ENCODE data around the gene TRIM33.

Gene TRIM33

DNA sequence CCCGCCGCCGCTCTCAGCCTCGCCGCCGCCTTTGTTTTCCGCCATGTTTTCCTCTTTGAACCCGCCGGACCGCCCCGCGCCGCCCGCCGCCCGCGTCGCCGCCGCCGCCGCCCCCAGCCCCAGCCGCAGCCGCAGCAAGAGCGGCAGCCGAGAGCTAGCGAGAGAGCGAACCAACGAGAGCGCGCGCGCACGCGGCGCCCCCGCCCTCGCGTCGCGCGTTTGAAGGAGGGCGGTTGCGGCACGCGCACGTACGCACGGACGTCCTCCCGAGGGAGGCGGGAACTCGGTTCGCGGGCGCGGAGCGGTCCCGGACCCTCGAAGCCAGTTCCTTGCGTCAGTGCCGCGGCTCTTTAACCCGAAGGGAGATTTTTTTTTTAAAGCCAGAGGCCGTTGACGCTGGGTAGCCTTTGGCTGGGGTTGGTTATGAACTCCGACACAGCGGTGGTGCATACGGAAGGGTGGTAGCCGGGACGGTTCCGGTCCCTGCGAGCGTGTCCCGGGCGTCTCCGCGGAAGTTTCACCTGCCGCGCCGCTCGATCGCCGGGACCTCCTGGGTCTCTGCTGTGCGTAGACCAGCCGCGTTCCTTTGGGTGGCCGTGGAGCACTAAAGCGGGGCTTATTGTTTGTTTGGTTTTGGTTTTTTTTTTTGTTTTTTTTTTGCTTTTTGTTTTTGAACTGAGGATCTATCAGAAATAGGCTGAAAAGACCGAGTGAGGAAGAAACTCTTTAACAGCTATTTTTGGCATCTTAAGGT, at the start of gene TRIM33:
TRIM33 (minus strand) TSS at position 172 of the 754 bp plus-strand sequence; CDS start at position 45, 127 bp downstream.
- peak within 1 kb of the TSS; percentile 81 for H2AFZ ChIP-seq (ENCODE audit: low read length, unreplicated experiment)
- H3K4me1 ChIP-seq (ENCODE audit: control insufficient read depth, insufficient read depth, low read length, unreplicated experiment) = peaks cover 14% of the 10 kb centered on the region
- peaks cover 46% of the 10 kb centered on the region for H3K79me2 ChIP-seq (ENCODE audit: control insufficient read depth, insufficient read depth, low read length, unreplicated experiment)
- H3K4me3 ChIP-seq (ENCODE audit: low read depth, low read length) = peak within 1 kb of the TSS; percentile 95
- H3K27me3 ChIP-seq (ENCODE audit: insufficient read depth, low read length) = no peaks in the 10 kb centered on the region
- H3K27ac ChIP-seq (ENCODE audit: low read depth, low read length) = peak within 1 kb of the TSS; percentile 70
- 0 out of 2 replicates have a peak, but pooled peaks cover 6% of the 10 kb centered on the region for H3K36me3 ChIP-seq (ENCODE audit: insufficient read depth, low read length)

DNA sequence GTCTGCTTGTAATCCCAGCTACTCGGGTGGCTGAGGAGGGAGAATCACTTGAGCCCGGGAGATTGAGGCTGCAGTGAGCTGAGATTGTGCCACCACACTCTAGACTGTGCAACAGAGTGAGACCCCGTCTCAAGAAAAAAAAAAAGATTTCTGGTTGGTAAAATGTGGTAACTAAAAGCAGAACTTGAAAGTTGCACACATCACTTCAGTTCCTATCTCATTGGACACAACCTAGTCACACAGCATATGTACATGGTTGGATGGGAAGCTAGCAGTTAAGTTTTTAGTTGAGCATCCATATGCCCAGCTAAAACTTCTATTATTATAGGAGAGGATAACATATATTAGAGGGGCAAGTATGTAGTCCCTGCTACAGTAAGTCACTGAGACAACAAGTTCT, 48.4 kb upstream of the TRIM33 start:
- no peak overlapping the region for H2AFZ ChIP-seq (ENCODE audit: low read length, unreplicated experiment)
- H3K27ac ChIP-seq (ENCODE audit: low read depth, low read length) = no peak overlapping the region
- no peak overlapping the region for H3K4me3 ChIP-seq (ENCODE audit: low read depth, low read length)
- H3K4me1 ChIP-seq (ENCODE audit: control insufficient read depth, insufficient read depth, low read length, unreplicated experiment) = no peaks in the 10 kb centered on the region
- H3K79me2 ChIP-seq (ENCODE audit: control insufficient read depth, insufficient read depth, low read length, unreplicated experiment) = no peaks in the 10 kb centered on the region
- no peaks in the 10 kb centered on the region for H3K36me3 ChIP-seq (ENCODE audit: insufficient read depth, low read length)
- H3K27me3 ChIP-seq (ENCODE audit: insufficient read depth, low read length) = no peaks in the 10 kb centered on the region

DNA sequence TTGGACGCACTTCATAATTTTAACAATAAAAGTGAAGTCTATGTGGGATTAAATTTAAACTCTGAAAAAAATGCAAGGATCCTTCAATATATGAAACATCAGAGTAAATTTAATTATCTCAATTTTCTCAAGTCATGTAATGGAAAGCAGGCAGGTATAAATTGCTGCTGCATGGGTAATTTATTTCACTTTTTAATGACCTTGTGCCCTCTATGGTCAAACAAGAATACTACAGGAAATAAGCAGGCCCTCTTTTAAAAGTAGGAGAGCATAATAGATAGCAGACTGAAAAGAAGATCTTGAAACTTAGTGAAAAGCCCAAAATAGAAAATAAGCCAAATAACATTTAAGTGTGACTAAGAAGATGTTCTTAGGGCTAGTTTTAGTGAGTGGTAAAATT, 47.5 kb upstream of the TRIM33 start:
- no peaks in the 10 kb centered on the region for H3K4me1 ChIP-seq (ENCODE audit: control insufficient read depth, insufficient read depth, low read length, unreplicated experiment)
- no peak overlapping the region for H3K4me3 ChIP-seq (ENCODE audit: low read depth, low read length)
- no peak overlapping the region for H2AFZ ChIP-seq (ENCODE audit: low read length, unreplicated experiment)
- no peaks in the 10 kb centered on the region for H3K79me2 ChIP-seq (ENCODE audit: control insufficient read depth, insufficient read depth, low read length, unreplicated experiment)
- no peak overlapping the region for H3K27ac ChIP-seq (ENCODE audit: low read depth, low read length)
- H3K36me3 ChIP-seq (ENCODE audit: insufficient read depth, low read length) = no peaks in the 10 kb centered on the region
- no peaks in the 10 kb centered on the region for H3K27me3 ChIP-seq (ENCODE audit: insufficient read depth, low read length)

DNA sequence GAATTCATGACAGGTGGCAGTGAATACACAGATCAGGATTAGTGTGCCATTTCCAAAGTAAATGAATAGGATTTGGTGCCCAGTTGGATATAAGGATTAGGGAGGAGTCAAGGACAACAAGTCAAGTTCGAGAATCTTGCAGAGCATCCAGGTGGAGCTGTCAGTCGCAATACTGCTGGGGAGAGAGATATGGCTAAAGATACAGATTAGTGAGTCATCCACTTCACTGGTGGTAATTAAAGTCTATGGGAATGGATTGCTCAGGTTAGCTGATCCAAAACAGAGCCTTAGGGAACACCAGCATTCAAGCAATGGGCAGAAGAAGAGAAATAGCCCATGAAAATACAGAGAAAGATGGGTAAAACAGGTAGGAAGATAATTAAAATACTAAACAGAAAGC, 43.6 kb upstream of the TRIM33 start:
- no peaks in the 10 kb centered on the region for H3K79me2 ChIP-seq (ENCODE audit: control insufficient read depth, insufficient read depth, low read length, unreplicated experiment)
- no peak overlapping the region for H3K4me3 ChIP-seq (ENCODE audit: low read depth, low read length)
- H3K36me3 ChIP-seq (ENCODE audit: insufficient read depth, low read length) = no peaks in the 10 kb centered on the region
- H3K27me3 ChIP-seq (ENCODE audit: insufficient read depth, low read length) = no peaks in the 10 kb centered on the region
- H3K4me1 ChIP-seq (ENCODE audit: control insufficient read depth, insufficient read depth, low read length, unreplicated experiment) = no peaks in the 10 kb centered on the region
- no peak overlapping the region for H3K27ac ChIP-seq (ENCODE audit: low read depth, low read length)
- no peak overlapping the region for H2AFZ ChIP-seq (ENCODE audit: low read length, unreplicated experiment)

DNA sequence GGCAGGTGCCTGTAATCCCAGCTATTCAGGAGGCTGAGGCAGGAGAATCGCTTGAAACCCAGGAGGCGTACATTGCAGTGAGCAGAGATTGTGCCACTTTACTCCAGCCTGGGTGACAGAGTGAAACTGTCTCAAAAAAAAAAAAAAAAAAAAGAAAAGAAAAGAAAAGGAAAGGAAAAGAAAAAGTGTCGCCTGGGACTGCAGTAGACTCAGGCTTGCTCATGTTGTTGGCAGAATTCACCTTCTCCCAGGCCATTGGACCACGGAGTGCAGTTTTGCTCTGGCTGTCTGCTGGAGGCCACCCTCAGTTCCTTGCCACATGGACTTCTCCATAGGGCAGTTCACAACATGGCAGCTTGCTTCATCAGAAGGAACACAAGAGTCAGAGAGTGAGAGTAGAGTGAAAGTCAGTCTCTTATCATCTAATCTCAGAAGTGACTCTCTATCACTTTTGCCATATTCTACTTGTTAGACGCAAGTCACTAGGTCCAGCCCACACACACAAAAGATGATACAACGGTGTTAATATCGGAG, 41.2 kb upstream of the TRIM33 start:
- Histone ChIP-seq H3K27me3 (ENCODE audit: insufficient read depth, low read length) (no peaks in the 10 kb centered on the region), H3K79me2 (ENCODE audit: control insufficient read depth, insufficient read depth, low read length, unreplicated experiment) (no peaks in the 10 kb centered on the region), H3K4me1 (ENCODE audit: control insufficient read depth, insufficient read depth, low read length, unreplicated experiment) (no peaks in the 10 kb centered on the region), H3K27ac (ENCODE audit: low read depth, low read length) (no peak overlapping the region), H3K4me3 (ENCODE audit: low read depth, low read length) (no peak overlapping the region), H3K36me3 (ENCODE audit: insufficient read depth, low read length) (no peaks in the 10 kb centered on the region), H2AFZ (ENCODE audit: low read length, unreplicated experiment) (no peak overlapping the region)

DNA sequence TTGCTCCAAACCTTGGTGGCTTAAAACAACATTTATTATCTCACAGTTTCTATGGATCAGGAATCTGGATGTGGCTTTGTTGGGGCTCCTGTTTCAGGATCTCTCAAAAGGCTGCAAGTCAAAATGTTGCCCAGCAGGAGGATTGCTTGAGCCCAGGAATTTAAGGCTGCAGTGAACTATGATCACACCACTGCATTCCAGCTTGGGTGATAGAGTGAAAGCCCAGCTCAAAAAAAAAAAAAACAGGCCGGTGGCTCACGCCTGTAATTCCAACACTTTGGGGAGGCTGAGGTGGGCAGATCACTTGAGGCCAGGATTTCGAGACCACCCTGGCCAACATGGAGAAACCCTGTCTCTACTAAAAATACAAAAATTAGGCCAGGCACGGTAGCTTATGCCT, 40.4 kb upstream of the TRIM33 start:
- H3K4me1 ChIP-seq (ENCODE audit: control insufficient read depth, insufficient read depth, low read length, unreplicated experiment) = no peaks in the 10 kb centered on the region
- no peak overlapping the region for H3K4me3 ChIP-seq (ENCODE audit: low read depth, low read length)
- H3K27me3 ChIP-seq (ENCODE audit: insufficient read depth, low read length) = no peaks in the 10 kb centered on the region
- H3K27ac ChIP-seq (ENCODE audit: low read depth, low read length) = no peak overlapping the region
- H3K36me3 ChIP-seq (ENCODE audit: insufficient read depth, low read length) = no peaks in the 10 kb centered on the region
- no peak overlapping the region for H2AFZ ChIP-seq (ENCODE audit: low read length, unreplicated experiment)
- no peaks in the 10 kb centered on the region for H3K79me2 ChIP-seq (ENCODE audit: control insufficient read depth, insufficient read depth, low read length, unreplicated experiment)

DNA sequence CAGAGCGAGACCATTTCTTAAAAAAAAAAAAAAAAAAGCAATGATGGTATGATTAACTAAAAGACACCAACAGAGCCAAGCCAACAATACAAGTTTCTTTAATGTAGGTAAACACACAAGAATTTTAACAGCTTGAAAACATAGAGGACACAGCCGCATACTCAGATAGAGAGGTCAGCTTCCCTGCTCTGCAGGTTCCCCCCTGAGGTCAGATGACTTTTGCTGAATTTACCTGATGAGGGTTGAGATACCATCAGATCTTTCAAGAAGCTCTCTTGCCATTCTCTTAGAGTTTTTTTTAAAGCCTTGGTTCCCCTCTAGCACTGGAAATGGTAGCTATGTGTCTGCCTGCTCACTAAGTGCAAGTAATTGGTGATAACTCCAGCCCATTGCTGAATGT, 39.3 kb upstream of the TRIM33 start:
- no peaks in the 10 kb centered on the region for H3K36me3 ChIP-seq (ENCODE audit: insufficient read depth, low read length)
- H3K4me3 ChIP-seq (ENCODE audit: low read depth, low read length) = no peak overlapping the region
- H3K4me1 ChIP-seq (ENCODE audit: control insufficient read depth, insufficient read depth, low read length, unreplicated experiment) = no peaks in the 10 kb centered on the region
- H2AFZ ChIP-seq (ENCODE audit: low read length, unreplicated experiment) = no peak overlapping the region
- H3K27ac ChIP-seq (ENCODE audit: low read depth, low read length) = no peak overlapping the region
- H3K79me2 ChIP-seq (ENCODE audit: control insufficient read depth, insufficient read depth, low read length, unreplicated experiment) = no peaks in the 10 kb centered on the region
- H3K27me3 ChIP-seq (ENCODE audit: insufficient read depth, low read length) = no peaks in the 10 kb centered on the region

DNA sequence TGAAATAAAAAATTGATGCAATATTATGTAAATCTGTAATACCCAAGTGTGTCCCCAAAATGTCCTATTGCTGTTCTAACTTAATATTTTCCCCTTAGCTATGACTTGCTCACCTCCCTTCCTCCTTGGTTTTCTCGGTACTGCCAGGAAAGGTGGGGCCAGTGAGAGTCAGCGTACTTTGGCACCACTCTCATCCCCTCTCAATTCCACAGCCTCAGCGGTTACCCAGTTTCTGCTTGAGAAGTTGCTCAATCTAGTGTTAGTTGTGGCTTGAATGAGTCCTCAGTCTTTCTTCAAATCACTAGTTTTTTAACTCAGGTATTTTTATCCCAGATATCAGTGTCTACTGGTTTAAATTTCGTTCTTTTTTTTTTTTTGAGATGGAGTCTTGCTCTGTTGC, 38.1 kb upstream of the TRIM33 start:
- Histone ChIP-seq H3K36me3 (ENCODE audit: insufficient read depth, low read length) (no peaks in the 10 kb centered on the region), H3K4me1 (ENCODE audit: control insufficient read depth, insufficient read depth, low read length, unreplicated experiment) (no peaks in the 10 kb centered on the region), H2AFZ (ENCODE audit: low read length, unreplicated experiment) (no peak overlapping the region), H3K27me3 (ENCODE audit: insufficient read depth, low read length) (no peaks in the 10 kb centered on the region), H3K4me3 (ENCODE audit: low read depth, low read length) (no peak overlapping the region), H3K79me2 (ENCODE audit: control insufficient read depth, insufficient read depth, low read length, unreplicated experiment) (no peaks in the 10 kb centered on the region), H3K27ac (ENCODE audit: low read depth, low read length) (no peak overlapping the region)

DNA sequence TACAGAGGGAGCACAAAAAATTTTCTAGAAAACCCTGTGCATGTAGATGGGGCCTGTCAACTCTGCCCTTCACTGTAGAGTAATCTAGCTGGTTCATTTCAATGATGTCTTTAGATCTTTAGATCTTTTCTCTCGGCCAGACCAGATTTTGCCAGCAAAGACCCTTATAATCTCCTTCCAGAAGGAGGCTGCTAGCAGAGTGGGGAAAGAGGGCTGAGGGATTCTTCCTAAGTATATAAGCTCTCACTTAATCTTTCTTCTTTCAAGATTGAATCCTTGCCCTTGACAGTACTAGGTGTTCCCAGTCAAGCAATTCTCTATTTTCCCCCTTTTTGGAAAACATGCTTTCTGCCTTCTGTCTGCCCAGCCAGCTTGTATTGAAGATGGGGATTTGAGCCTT, 36.1 kb upstream of the TRIM33 start:
- Histone ChIP-seq H3K4me3 (ENCODE audit: low read depth, low read length) (no peak overlapping the region), H2AFZ (ENCODE audit: low read length, unreplicated experiment) (no peak overlapping the region), H3K4me1 (ENCODE audit: control insufficient read depth, insufficient read depth, low read length, unreplicated experiment) (no peaks in the 10 kb centered on the region), H3K27me3 (ENCODE audit: insufficient read depth, low read length) (no peaks in the 10 kb centered on the region), H3K27ac (ENCODE audit: low read depth, low read length) (no peak overlapping the region), H3K79me2 (ENCODE audit: control insufficient read depth, insufficient read depth, low read length, unreplicated experiment) (no peaks in the 10 kb centered on the region), H3K36me3 (ENCODE audit: insufficient read depth, low read length) (no peaks in the 10 kb centered on the region)

DNA sequence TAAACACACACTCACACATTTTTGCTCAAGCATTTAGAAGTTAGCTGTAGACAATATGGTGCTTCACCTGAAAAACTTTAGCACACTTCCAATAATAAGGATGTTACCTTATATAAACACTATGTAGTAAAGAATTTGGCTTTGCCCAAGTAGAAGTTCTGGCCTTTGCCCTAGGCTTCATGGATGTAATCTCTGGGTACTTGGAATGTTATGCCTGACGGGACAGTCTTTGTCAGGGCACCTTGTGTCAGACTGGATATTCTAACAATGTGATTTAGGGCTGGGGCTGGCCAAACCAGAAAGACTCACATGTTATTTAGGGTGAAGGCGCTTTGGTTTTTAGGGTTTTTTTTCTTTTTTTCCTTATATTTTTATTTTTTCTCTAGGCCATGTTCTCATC, 34.8 kb upstream of the TRIM33 start:
- Histone ChIP-seq H2AFZ (ENCODE audit: low read length, unreplicated experiment) (no peak overlapping the region), H3K27me3 (ENCODE audit: insufficient read depth, low read length) (no peaks in the 10 kb centered on the region), H3K36me3 (ENCODE audit: insufficient read depth, low read length) (no peaks in the 10 kb centered on the region), H3K27ac (ENCODE audit: low read depth, low read length) (no peak overlapping the region), H3K4me3 (ENCODE audit: low read depth, low read length) (no peak overlapping the region), H3K4me1 (ENCODE audit: control insufficient read depth, insufficient read depth, low read length, unreplicated experiment) (no peaks in the 10 kb centered on the region), H3K79me2 (ENCODE audit: control insufficient read depth, insufficient read depth, low read length, unreplicated experiment) (no peaks in the 10 kb centered on the region)

DNA sequence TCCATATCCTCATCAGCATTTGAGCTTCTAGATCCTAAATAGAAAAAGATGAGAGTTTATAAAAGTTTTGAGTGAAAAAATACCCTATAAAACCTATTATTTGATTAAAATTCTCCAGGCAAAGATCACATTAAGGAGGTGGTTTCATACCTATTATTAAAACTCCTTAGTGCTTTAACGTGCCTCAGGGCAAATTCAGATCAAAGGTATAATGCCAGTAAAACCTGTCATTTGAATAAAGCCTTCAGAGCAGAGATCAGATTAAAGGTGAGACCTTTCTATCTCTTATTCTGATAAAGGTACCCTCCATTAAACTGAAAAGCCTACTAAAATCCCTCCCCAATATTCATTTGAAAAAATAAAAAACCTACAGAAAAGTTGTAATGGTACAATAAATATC, 34.3 kb upstream of the TRIM33 start:
- Histone ChIP-seq H3K4me3 (ENCODE audit: low read depth, low read length) (no peak overlapping the region), H3K36me3 (ENCODE audit: insufficient read depth, low read length) (no peaks in the 10 kb centered on the region), H3K79me2 (ENCODE audit: control insufficient read depth, insufficient read depth, low read length, unreplicated experiment) (no peaks in the 10 kb centered on the region), H3K27me3 (ENCODE audit: insufficient read depth, low read length) (no peaks in the 10 kb centered on the region), H3K27ac (ENCODE audit: low read depth, low read length) (no peak overlapping the region), H3K4me1 (ENCODE audit: control insufficient read depth, insufficient read depth, low read length, unreplicated experiment) (no peaks in the 10 kb centered on the region), H2AFZ (ENCODE audit: low read length, unreplicated experiment) (no peak overlapping the region)

All from ACC112 (cell line).